Activated CD4-positive, alpha-beta memory T cell treated with anti-CD3 and anti-CD28 coated beads, Interleukin-2, amount 10 ng/mL, durations not matched to agents 7 days and 5 days (primary cell): ENCODE data around the gene PRKCA. TPM values are rescaled to one million over a fixed set of nuclear protein-coding genes. Genes with fewer than 3 reads are reported as not detected.
A peak's percentile ranks its signal among the peaks of the same experiment; 100 is the strongest.

Experiments
- CTCF ChIA-PET: fragments of 350-600 bp; sonication (Branson Sonifier 250); formaldehyde crosslinking; loops from one replicate; lab custom pipeline; 2021; ENCODE audit warnings: antibody characterized with exemption, inconsistent platforms; lab: Charles Lee
- POLR2A ChIA-PET: fragments of 350-600 bp; sonication (Branson Sonifier 250); formaldehyde crosslinking; loops from one replicate; lab custom pipeline; 2021; ENCODE audit warnings: antibody characterized with exemption; lab: Charles Lee
- DNase-seq: peaks from one replicate; pipeline ENCODE4 v3.0.0-alpha.2; 2020
- H3K27ac Mint-ChIP-seq: one replicate; pipeline ENCODE4 v1.8.0; 2021; ENCODE audit warnings: mild to moderate bottlenecking, mixed read lengths
- H3K27me3 Mint-ChIP-seq: one replicate; pipeline ENCODE4 v1.8.0; 2021; ENCODE audit warnings: mixed read lengths
- H3K36me3 Mint-ChIP-seq: one replicate; pipeline ENCODE4 v1.8.0; 2021; ENCODE audit warnings: low read depth, mixed read lengths
- H3K4me1 Mint-ChIP-seq: one replicate; pipeline ENCODE4 v1.8.0; 2021; ENCODE audit warnings: mixed read lengths
- H3K4me3 Mint-ChIP-seq: one replicate; pipeline ENCODE4 v1.8.0; 2021; ENCODE audit warnings: mild to moderate bottlenecking, mixed read lengths
- H3K9me3 Mint-ChIP-seq: one replicate; pipeline ENCODE4 v1.8.0; 2021; ENCODE audit warnings: mixed read lengths
- total RNA-seq, 2 experiments: library from RNA; stranded (reverse); gene quantifications; one replicate each; pipeline ENCODE4 v1.2.3, GENCODE V29; 2021

Gene PRKCA
- total RNA-seq, 2 experiments from 2014 or later = 57.6 to 61.3 TPM

DNA sequence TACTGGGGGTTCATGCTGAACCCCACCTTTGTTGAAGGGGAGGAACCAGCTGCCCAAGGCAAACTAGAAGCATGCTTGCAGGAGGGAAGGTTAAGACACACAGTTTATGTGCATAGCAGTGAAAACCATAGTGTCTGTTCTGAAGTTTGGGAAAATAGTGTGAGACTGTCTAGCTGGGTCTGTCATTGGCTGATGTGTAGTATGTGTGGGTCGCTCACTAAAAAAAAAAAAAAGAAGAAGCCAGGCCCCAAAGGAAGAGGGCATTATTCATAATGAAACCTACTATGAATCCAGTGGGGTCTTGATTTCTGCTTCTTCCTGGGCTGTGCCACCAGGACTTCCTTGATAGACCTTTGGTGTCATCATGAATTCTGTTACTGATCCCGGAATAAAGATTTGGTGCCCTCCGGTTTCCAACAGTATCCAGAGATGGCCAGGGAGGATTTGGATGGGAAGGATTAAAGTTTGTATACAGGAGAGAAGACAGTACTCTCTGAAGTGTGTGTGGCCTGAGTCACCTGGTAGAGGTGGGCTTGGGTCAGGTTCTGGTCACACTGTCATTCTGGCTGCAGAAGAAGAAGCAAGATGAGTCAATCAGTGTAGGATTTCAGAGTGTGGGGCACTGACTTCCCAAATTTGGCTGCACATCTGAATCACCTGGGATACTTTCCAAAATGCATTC, 220.3 kb downstream of the PRKCA start:
- POLR2A ChIA-PET = interaction anchor here (0.8 to 1.2 kb wide), 4 partner anchors 9 to 25 kb away, joined by 3 to 4 read pairs (median 4); no protein-coding TSS in a partner anchor
- H3K4me1 Mint-ChIP-seq = peaks cover 78% of the 10 kb centered on the region

DNA sequence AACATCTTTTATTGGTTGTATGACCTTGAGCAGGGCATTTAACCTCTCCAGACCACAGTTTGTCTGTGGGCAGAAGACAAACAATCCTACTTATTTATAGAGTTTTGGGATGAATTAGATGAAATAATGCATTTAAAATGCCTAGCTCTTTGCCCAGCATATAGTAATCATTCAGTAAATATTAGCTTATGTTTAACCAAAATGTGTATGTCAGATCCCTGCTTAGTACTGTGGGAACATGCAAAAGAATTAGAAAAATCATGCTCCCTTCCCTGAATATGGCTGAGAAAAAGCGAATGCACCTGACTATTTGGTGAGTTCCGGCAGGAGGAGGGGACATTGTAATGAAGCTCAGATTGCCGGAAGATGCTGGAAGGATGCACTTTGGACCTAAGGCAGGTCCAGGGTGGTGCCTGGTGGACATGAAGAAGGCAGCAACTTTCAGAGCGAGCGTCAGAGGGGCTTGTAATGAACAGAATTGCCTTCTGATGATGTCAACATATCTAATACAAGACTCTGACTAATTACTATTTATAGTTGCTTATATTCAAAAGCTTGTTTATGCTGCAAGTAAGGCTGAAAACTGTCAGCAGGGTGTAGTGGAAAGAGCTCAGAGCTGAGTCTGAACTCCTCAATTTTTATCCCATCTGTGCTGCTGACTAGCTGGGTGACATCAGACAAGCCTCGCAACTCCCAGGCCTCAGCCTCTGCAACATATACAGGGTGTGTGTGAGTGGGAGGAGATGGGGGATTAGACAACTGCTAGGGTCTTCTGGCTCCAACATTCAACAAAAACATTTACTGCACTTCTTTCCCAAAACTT, 221.2 kb downstream of the PRKCA start:
- ChIA-PET POLR2A (interaction anchor here (0.8 to 1.2 kb wide), 2 partner anchors 18 to 24 kb away, joined by 3 read pairs; no protein-coding TSS in a partner anchor), CTCF (interaction anchor here (1.0 to 1.5 kb wide), 2 partner anchors 14 to 23 kb away, joined by 3 to 4 read pairs; no protein-coding TSS in a partner anchor)
- Mint-ChIP-seq H3K27ac (peak overlapping the region; percentile 33), H3K9me3 (no peaks in the 10 kb centered on the region), H3K27me3 (no peaks in the 10 kb centered on the region), H3K4me1 (peaks cover 69% of the 10 kb centered on the region), H3K36me3 (peaks cover 32% of the 10 kb centered on the region), H3K4me3 (no peak overlapping the region)
- no peak for DNase-seq

More for the DNA sequence above, 220.3 kb downstream of the PRKCA start:
- Mint-ChIP-seq H3K27me3 (no peaks in the 10 kb centered on the region), H3K4me3 (no peak overlapping the region), H3K9me3 (no peaks in the 10 kb centered on the region), H3K27ac (peak overlapping the region; percentile 59), H3K36me3 (peaks cover 34% of the 10 kb centered on the region)
- no peak for DNase-seq
- CTCF ChIA-PET = interaction anchor here (1.2 to 1.5 kb wide), 3 partner anchors 12 to 24 kb away, joined by 3 to 5 read pairs (median 3); no protein-coding TSS in a partner anchor

GRCh38 chr17:66524877-66525276, 222.5 kb downstream of the PRKCA start:
- Mint-ChIP-seq H3K27ac (no peak overlapping the region), H3K9me3 (no peaks in the 10 kb centered on the region), H3K4me3 (no peak overlapping the region), H3K27me3 (no peaks in the 10 kb centered on the region), H3K4me1 (peaks cover 59% of the 10 kb centered on the region), H3K36me3 (peaks cover 33% of the 10 kb centered on the region)
- CTCF ChIA-PET = interaction anchor here (0.6 kb wide), 1 partner anchor 154 kb away, joined by 3 read pairs; no protein-coding TSS in a partner anchor
- POLR2A ChIA-PET = no interaction called here
- DNase-seq = no peak

- ChIA-PET POLR2A (interaction anchor here (1.7 kb wide), 1 partner anchor 16 kb away, joined by 4 read pairs; no protein-coding TSS in a partner anchor), CTCF (no interaction called here)
- Mint-ChIP-seq H3K9me3 (no peaks in the 10 kb centered on the region), H3K4me3 (no peak overlapping the region), H3K4me1 (peaks cover 59% of the 10 kb centered on the region), H3K27ac (no peak overlapping the region), H3K36me3 (peaks cover 37% of the 10 kb centered on the region), H3K27me3 (no peaks in the 10 kb centered on the region)
- no peak for DNase-seq
These were observed 222.9 kb downstream of the PRKCA start for GRCh38 chr17:66525338-66525737.

- peaks cover 40% of the 10 kb centered on the region for H3K36me3 Mint-ChIP-seq
These were observed 224.4 kb downstream of the PRKCA start for GRCh38 chr17:66526827-66527226.

DNA sequence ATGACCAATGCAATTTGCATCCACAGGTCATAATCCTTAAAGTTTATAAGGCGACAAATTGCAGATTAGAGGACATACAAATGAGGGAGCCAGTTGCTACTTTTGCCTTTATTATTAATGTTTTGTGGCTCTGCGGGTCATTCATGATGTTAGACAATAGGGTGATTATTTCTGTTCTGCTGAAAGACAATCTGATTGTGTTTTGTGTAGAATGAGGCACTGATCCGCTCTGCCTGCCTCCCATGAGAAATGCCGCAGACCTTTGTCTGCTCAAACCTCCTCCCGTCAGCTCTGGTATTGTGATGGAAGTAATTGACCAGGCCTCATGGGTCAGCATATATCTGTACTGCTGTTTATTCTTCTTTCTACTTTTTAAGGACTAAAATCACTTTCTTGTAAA, 224.9 kb downstream of the PRKCA start:
- CTCF ChIA-PET = no interaction called here

More at GRCh38 chr17:66526827-66527226, 224.4 kb downstream of the PRKCA start:
- Mint-ChIP-seq H3K4me3 (no peak overlapping the region), H3K4me1 (peaks cover 50% of the 10 kb centered on the region), H3K9me3 (no peaks in the 10 kb centered on the region), H3K27ac (no peak overlapping the region), H3K27me3 (no peaks in the 10 kb centered on the region)
- DNase-seq = no peak
- ChIA-PET CTCF (no interaction called here), POLR2A (interaction anchor here (1.1 to 1.7 kb wide), 2 partner anchors 15 to 16 kb away, joined by 3 to 4 read pairs; no protein-coding TSS in a partner anchor)

DNA sequence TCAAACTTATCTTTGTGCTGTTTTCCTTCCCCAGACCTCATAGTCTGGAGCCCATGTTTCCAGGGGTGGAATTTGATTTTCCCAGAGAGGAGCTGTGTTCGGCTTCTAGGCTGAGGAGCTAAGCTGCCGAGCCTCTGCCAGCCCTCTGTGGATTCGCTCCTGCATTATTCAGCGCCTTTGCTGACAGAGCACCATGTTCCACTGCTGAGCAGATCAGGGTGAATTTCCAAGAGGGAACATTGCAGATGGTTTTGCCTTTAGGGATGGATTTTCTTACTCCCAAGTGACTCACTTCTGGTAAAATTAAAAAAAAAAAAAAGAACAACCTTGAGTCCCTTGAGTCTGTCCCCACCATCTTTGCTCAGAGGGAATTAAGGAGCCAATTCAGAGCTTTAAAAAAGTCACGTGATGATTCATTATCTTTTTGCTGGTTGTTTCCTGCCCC, 229.5 kb downstream of the PRKCA start:
- CTCF ChIA-PET = interaction anchor here (1.3 kb wide), 1 partner anchor 17 kb away, joined by 4 read pairs; no protein-coding TSS in a partner anchor
- no peak overlapping the region for H3K27ac Mint-ChIP-seq
- peaks cover 33% of the 10 kb centered on the region for H3K4me1 Mint-ChIP-seq
- H3K9me3 Mint-ChIP-seq = no peaks in the 10 kb centered on the region
- H3K27me3 Mint-ChIP-seq = no peaks in the 10 kb centered on the region
- POLR2A ChIA-PET = interaction anchor here (1.8 kb wide), 1 partner anchor 10 kb away, joined by 4 read pairs; no protein-coding TSS in a partner anchor
- DNase-seq = no peak
- no peak overlapping the region for H3K4me3 Mint-ChIP-seq
- H3K36me3 Mint-ChIP-seq = peaks cover 29% of the 10 kb centered on the region

More for the DNA sequence above, 224.9 kb downstream of the PRKCA start:
- H3K4me1 Mint-ChIP-seq = peaks cover 45% of the 10 kb centered on the region
- H3K36me3 Mint-ChIP-seq = peaks cover 34% of the 10 kb centered on the region
- no peaks in the 10 kb centered on the region for H3K27me3 Mint-ChIP-seq
- H3K4me3 Mint-ChIP-seq = no peak overlapping the region
- no peak overlapping the region for H3K27ac Mint-ChIP-seq
- POLR2A ChIA-PET = no interaction called here
- no peaks in the 10 kb centered on the region for H3K9me3 Mint-ChIP-seq
- no peak for DNase-seq

- CTCF ChIA-PET = no interaction called here
- Mint-ChIP-seq H3K9me3 (no peaks in the 10 kb centered on the region), H3K4me1 (peaks cover 30% of the 10 kb centered on the region), H3K4me3 (no peak overlapping the region), H3K36me3 (peaks cover 28% of the 10 kb centered on the region), H3K27me3 (no peaks in the 10 kb centered on the region), H3K27ac (no peak overlapping the region)
- POLR2A ChIA-PET = no interaction called here
- no peak for DNase-seq
These were observed 231.2 kb downstream of the PRKCA start for GRCh38 chr17:66533572-66533971.

DNA sequence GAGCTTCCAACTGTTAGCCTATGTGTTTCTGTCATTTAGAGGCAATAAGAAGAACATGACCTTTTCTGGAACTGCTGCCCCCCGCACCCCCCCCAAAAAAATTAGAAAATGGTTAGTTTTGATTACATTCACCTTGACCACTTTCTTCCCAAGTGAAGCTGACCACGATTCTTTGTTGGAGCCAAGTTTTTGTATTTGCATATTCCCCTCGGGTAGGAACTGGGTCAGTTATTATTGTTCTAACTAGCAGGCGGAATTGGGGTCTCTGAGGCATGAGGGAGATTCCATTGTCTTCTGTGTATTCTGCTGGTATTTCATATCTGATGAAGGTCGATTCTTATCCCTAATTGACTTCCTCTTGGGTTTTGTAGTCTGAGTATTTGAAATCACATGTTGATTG, 231.6 kb downstream of the PRKCA start:
- Mint-ChIP-seq H3K4me1 (peaks cover 30% of the 10 kb centered on the region), H3K9me3 (no peaks in the 10 kb centered on the region), H3K27me3 (no peaks in the 10 kb centered on the region), H3K4me3 (no peak overlapping the region), H3K27ac (no peak overlapping the region), H3K36me3 (peaks cover 26% of the 10 kb centered on the region)
- CTCF ChIA-PET = no interaction called here
- POLR2A ChIA-PET = no interaction called here
- DNase-seq = no peak

DNA sequence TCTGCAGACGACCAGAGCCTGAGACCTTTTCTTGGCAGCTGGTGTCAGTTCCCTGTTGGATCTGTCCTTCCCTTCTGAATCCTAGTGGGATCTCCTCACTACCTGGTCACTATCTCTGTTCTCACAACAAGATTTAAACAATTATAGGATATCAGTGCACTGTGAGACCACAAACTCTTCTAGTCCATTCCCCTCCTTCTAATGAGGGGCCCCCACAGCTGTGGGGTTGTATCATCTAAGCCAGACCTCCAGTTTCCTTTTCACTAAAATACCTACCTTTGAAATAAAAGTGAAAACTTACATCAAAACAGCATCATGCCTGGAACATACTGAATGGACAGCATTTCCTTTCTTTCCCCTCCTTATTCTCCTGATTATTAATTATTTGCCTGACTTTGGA, 233.2 kb downstream of the PRKCA start:
- POLR2A ChIA-PET = interaction anchor here (1.0 kb wide), 1 partner anchor 13 kb away, joined by 3 read pairs; no protein-coding TSS in a partner anchor
- H3K27me3 Mint-ChIP-seq = no peaks in the 10 kb centered on the region
- peaks cover 13% of the 10 kb centered on the region for H3K36me3 Mint-ChIP-seq
- H3K4me3 Mint-ChIP-seq = no peak overlapping the region
- H3K27ac Mint-ChIP-seq = no peak overlapping the region
- CTCF ChIA-PET = interaction anchor here (1.1 kb wide), 1 partner anchor 31 kb away, joined by 3 read pairs; no protein-coding TSS in a partner anchor
- DNase-seq = no peak
- peaks cover 30% of the 10 kb centered on the region for H3K4me1 Mint-ChIP-seq
- H3K9me3 Mint-ChIP-seq = no peaks in the 10 kb centered on the region

DNA sequence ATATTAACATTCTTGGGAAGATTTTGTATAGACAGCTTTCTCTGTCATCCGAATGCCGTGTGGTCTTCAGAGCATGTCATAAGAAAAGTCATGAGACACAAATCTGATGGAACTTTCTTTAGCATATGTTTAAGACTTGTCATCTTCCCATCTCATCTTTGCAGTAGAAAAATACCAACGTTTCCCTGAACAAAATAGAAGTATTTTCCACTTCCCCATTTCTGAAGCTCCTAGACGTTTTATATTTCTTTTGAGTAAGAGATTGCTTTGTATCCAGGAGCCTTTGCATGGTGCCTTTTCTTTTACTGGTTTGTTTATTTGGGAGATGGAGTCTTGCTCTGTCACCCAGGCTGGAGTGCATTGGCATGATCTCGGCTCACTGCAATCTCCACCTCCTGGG, 235.1 kb downstream of the PRKCA start:
- H3K27ac Mint-ChIP-seq = no peak overlapping the region
- peaks cover 13% of the 10 kb centered on the region for H3K36me3 Mint-ChIP-seq
- POLR2A ChIA-PET = no interaction called here
- H3K27me3 Mint-ChIP-seq = no peaks in the 10 kb centered on the region
- peaks cover 45% of the 10 kb centered on the region for H3K4me1 Mint-ChIP-seq
- no peak overlapping the region for H3K4me3 Mint-ChIP-seq
- CTCF ChIA-PET = interaction anchor here (1.5 kb wide), 1 partner anchor 8 kb away, joined by 5 read pairs; no protein-coding TSS in a partner anchor
- no peak for DNase-seq
- H3K9me3 Mint-ChIP-seq = no peaks in the 10 kb centered on the region

- Mint-ChIP-seq H3K27me3 (no peaks in the 10 kb centered on the region), H3K4me3 (no peak overlapping the region), H3K27ac (no peak overlapping the region), H3K36me3 (peaks cover 14% of the 10 kb centered on the region), H3K4me1 (peaks cover 53% of the 10 kb centered on the region), H3K9me3 (no peaks in the 10 kb centered on the region)
- CTCF ChIA-PET = no interaction called here
- POLR2A ChIA-PET = interaction anchor here (1.1 kb wide), 1 partner anchor 10 kb away, joined by 3 read pairs; no protein-coding TSS in a partner anchor
- no peak for DNase-seq
These were observed 236.4 kb downstream of the PRKCA start for GRCh38 chr17:66538776-66539175.
